ENCODE results near the gene STAT5B.

STAT5B gene

GRCh38 chr17:42198897-42199296 lies 77.3 kb downstream of the STAT5B start:
- no peak for TF ChIP-seq TCF4 (CRISPR knock-in tag; IDR thresholded peaks at IDR 0.05; ENCODE audit: borderline replicate concordance)
- no peak for TF ChIP-seq ZFP3 (CRISPR knock-in tag; IDR thresholded peaks at IDR 0.05)
- no peak for TF ChIP-seq ZNF565 (CRISPR knock-in tag; conservative IDR thresholded peaks at IDR 0.05; ENCODE audit: low read depth)
- no peak for TF ChIP-seq BACH2 (CRISPR knock-in tag; IDR thresholded peaks at IDR 0.05; ENCODE audit: borderline replicate concordance)
- TF ChIP-seq GLIS3 (CRISPR knock-in tag; IDR thresholded peaks at IDR 0.05), result no peak
- TF ChIP-seq TOX (CRISPR knock-in tag; IDR thresholded peaks at IDR 0.05; ENCODE audit: borderline replicate concordance), result no peak
- TF ChIP-seq ARNTL (CRISPR knock-in tag; IDR thresholded peaks at IDR 0.05; ENCODE audit: borderline replicate concordance, low read depth), result no peak
- TF ChIP-seq, protein P1, sequence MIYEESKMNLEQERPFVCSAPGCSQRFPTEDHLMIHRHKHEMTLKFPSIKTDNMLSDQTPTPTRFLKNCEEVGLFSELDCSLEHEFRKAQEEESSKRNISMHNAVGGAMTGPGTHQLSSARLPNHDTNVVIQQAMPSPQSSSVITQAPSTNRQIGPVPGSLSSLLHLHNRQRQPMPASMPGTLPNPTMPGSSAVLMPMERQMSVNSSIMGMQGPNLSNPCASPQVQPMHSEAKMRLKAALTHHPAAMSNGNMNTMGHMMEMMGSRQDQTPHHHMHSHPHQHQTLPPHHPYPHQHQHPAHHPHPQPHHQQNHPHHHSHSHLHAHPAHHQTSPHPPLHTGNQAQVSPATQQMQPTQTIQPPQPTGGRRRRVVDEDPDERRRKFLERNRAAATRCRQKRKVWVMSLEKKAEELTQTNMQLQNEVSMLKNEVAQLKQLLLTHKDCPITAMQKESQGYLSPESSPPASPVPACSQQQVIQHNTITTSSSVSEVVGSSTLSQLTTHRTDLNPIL (CRISPR knock-in tag; IDR thresholded peaks at IDR 0.05; ENCODE audit: low read depth), result no peak
- TF ChIP-seq, protein P2, sequence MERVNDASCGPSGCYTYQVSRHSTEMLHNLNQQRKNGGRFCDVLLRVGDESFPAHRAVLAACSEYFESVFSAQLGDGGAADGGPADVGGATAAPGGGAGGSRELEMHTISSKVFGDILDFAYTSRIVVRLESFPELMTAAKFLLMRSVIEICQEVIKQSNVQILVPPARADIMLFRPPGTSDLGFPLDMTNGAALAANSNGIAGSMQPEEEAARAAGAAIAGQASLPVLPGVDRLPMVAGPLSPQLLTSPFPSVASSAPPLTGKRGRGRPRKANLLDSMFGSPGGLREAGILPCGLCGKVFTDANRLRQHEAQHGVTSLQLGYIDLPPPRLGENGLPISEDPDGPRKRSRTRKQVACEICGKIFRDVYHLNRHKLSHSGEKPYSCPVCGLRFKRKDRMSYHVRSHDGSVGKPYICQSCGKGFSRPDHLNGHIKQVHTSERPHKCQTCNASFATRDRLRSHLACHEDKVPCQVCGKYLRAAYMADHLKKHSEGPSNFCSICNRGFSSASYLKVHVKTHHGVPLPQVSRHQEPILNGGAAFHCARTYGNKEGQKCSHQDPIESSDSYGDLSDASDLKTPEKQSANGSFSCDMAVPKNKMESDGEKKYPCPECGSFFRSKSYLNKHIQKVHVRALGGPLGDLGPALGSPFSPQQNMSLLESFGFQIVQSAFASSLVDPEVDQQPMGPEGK (CRISPR knock-in tag; IDR thresholded peaks at IDR 0.05; ENCODE audit: borderline replicate concordance), result no peak
- TF ChIP-seq CSRNP3 (CRISPR knock-in tag; IDR thresholded peaks at IDR 0.05), result no peak
- no peak for TF ChIP-seq ZNF8 (CRISPR knock-in tag; IDR thresholded peaks at IDR 0.05)
- no peak for TF ChIP-seq ZNF70 (CRISPR knock-in tag; IDR thresholded peaks at IDR 0.05)
- no peak for TF ChIP-seq OSR1 (CRISPR knock-in tag; IDR thresholded peaks at IDR 0.05)
- no peak for TF ChIP-seq ZFP30 (CRISPR knock-in tag; IDR thresholded peaks at IDR 0.05)
- no peak for TF ChIP-seq ESRRG (CRISPR knock-in tag; IDR thresholded peaks at IDR 0.05)
- TF ChIP-seq ZC3H10 (CRISPR knock-in tag; IDR thresholded peaks at IDR 0.05), result no peak
- TF ChIP-seq, protein P3, sequence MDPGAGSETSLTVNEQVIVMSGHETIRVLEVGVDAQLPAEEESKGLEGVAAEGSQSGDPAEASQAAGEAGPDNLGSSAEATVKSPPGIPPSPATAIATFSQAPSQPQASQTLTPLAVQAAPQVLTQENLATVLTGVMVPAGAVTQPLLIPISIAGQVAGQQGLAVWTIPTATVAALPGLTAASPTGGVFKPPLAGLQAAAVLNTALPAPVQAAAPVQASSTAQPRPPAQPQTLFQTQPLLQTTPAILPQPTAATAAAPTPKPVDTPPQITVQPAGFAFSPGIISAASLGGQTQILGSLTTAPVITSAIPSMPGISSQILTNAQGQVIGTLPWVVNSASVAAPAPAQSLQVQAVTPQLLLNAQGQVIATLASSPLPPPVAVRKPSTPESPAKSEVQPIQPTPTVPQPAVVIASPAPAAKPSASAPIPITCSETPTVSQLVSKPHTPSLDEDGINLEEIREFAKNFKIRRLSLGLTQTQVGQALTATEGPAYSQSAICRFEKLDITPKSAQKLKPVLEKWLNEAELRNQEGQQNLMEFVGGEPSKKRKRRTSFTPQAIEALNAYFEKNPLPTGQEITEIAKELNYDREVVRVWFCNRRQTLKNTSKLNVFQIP (CRISPR knock-in tag; IDR thresholded peaks at IDR 0.05; ENCODE audit: borderline replicate concordance, low read depth), result no peak
- no peak for ATAC-seq

- ATAC-seq, result no peak
- TF ChIP-seq ARNTL (CRISPR knock-in tag; IDR thresholded peaks at IDR 0.05; ENCODE audit: borderline replicate concordance, low read depth) (no peak), ZFP30 (CRISPR knock-in tag; IDR thresholded peaks at IDR 0.05) (no peak)
Measured at GRCh38 chr17:42197564-42198156, 78.5 kb downstream of the STAT5B start.

GRCh38 chr17:42193969-42194899 lies 82.0 kb downstream of the STAT5B start, which contains the start of gene GHDC:
TSS of gene GHDC (minus strand) at chr17:42194494. CDS start at chr17:42193581, 913 bp downstream.
- ATAC-seq, result peak; percentile 98
- TF ChIP-seq PPARA (CRISPR knock-in tag; IDR thresholded peaks at IDR 0.05; ENCODE audit: borderline replicate concordance) (no peak), ARNTL (CRISPR knock-in tag; IDR thresholded peaks at IDR 0.05; ENCODE audit: borderline replicate concordance, low read depth) (no peak), ZC3H10 (CRISPR knock-in tag; IDR thresholded peaks at IDR 0.05) (no peak), CSDC2 (CRISPR knock-in tag; IDR thresholded peaks at IDR 0.05) (no peak), ZFP30 (CRISPR knock-in tag; IDR thresholded peaks at IDR 0.05) (no peak), SNAI2 (CRISPR knock-in tag; IDR thresholded peaks at IDR 0.05) (no peak), BACH2 (CRISPR knock-in tag; IDR thresholded peaks at IDR 0.05; ENCODE audit: borderline replicate concordance) (no peak)
- TF ChIP-seq, protein P3 (CRISPR knock-in tag; IDR thresholded peaks at IDR 0.05; ENCODE audit: borderline replicate concordance, low read depth), result no peak

Data from SK-N-SH treated with all-trans-retinoic acid at 6 μM for 48 hours (cell line).